GM21367 (cell line): ENCODE measurements around the gene PRLH.
A peak's percentile ranks its signal among the peaks of the same experiment; 100 is the strongest.

ENCODE experiments used
- ATAC-seq: cut with Tn5 transposase; IDR thresholded peaks from one replicate; pipeline ENCODE4 v1.9.1; 2021; ENCODE audit not compliant: unreplicated experiment

PRLH gene

DNA sequence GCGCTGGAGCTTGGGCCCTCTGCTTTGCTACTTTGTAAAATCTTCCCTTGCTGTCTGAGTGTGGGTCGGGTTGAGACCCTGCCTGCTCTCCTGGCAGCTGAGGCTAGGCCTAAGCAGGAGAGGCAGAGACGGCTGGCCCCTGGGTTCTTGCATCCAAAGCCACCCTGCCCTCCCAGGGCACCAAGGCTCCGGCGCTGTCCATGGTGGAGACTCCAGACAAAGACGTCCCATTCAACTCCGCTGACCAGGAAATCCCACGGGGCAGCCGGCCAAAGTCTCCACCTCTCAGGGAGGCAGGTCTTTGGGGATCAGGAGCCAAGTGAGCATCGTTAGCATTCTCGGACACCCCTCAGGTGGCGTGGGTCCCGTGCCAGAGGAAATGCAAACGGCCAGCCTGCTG is 2.6 kb upstream of the PRLH start:
- no peak for ATAC-seq

DNA sequence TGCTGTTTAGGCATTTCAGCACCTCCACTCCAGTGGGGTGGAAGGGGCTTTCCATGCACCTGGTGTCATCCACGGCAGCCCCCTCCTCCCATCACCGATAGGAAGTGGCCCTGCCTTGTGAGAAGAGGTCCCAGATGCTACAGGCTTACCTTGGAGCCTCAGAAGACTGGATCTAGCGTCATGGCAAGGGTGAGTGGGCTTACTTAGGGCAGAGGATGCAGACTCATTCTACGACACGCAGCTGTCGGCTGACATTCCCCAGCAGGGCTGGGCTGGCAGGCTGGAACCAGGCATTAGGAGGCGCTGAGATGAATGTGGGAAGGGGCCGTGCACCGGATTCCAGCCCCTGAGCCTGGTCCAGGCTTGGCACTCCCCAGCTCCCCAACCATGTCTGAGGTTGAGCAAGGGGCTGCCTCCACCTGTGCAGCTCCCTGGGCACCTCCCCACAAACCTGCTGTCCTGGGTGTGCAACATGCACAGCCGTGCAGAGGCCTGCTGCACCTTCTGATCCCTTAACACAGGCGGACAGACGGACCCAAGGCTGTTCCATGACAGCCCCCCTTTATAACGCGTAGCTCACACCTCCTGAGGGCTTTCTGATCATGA is 1.7 kb upstream of the PRLH start:
- ATAC-seq = no peak

DNA sequence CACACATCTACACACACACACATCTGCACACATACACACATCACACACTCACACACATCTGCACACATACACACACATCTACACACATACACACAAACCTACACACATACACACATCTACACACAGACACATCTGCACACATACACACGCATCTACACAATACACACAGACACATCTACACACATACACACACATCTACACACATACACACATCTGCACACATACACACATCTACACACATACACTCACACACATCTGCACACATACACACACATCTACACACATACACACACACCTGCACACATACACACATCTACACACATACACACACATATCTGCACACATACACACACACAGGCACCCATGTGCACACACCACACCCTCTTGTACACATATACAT is 400 bp upstream of the PRLH start:
- no peak for ATAC-seq

DNA sequence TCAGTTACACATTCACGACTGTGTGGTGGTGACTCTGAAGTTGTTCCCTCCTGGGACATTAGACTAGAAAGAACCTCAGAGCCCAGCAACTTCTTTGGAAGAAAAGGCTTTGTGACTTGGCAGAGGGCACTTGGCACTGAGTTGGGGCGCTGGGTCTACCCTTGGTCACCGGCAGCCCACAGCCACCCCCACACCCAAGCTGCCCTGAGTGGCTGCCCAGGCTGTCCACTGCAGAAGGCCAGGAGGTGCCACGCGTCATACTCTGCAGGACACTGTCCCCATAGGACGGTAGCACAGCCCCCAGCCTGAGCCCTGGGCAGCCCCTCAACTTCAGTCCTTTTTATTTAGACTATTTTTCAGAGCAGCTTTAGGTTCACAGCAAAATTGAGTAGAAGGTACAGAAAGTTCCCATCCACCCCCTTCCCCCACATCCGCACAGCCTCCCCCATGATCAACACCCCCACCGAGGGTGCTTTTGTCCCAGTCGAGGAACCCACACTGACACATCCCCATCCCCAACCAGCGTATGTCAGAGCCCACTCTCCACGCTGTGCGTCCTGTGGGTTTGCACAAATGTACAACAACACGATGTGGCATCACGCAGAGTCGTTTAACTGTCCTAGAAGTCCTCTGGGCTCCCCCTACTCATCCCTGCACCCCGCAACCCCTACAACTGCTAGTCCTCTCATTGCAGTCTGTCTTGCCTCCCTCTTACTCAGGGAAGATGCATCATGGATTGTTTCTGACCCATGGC is 1.1 kb downstream of the PRLH start:
- no peak for ATAC-seq

DNA sequence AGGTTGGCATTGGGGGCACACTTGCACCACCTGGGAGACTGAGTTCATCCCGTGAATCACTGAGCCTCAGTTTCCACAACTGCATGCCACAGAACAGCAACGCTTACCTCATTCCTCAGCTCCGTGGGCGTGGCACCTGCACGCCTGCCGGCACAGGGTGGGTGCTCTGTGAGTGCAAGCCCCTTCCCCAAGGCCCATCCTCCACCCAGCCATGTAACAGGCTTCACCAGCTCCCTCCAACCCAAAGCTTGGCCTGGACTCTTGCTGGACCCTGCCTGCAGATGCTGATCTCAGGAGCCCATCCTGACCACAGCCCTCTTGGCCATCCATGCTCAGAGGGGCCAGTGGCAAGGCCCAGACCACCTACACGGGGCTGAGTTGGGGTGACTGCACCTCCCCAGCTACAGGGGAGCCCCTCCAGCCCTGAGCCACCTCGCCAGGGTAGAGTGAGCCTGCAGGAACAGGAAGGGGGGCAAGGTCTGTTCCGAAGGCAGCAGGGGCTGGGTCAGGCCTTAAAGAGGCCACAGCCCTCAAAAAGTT is 1.8 kb downstream of the PRLH start:
- no peak for ATAC-seq

DNA sequence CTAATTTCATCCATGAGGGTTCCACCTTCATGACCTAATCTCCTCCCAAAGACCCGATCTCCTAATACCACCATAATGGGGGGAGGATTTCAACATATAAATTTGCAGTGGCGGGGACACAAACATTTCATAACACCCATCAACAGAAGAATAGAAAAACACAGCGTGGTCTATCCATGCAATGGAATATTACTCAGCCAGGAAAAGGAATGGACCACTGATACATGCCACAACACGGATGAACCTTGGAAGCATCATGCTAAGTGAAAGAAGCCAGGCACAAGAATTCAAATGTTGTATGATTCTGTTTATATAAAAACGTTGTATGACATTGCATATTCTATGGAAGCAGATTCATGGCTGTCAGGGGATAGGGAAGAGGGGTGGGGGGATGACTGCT is 2.7 kb downstream of the PRLH start:
- no peak for ATAC-seq

DNA sequence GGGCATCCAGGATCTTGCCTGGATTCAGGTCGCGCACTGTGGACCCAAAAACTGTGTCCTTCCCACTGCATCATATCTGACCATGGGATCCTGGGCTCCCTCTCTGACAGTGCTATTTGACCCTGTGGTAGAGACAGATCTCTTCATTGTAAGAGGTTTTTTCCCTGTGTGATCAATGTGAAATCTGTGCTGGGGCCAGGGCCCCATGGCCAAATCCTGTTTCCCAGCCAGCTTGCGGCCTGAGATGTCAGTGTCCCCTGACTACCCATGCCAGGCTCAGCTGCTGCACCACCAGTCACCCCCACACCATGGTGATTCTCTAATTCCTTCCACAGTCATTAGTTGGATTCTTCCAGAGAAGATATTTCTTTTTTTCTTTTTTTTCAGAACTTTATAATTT is 3.5 kb downstream of the PRLH start:
- no peak for ATAC-seq

DNA sequence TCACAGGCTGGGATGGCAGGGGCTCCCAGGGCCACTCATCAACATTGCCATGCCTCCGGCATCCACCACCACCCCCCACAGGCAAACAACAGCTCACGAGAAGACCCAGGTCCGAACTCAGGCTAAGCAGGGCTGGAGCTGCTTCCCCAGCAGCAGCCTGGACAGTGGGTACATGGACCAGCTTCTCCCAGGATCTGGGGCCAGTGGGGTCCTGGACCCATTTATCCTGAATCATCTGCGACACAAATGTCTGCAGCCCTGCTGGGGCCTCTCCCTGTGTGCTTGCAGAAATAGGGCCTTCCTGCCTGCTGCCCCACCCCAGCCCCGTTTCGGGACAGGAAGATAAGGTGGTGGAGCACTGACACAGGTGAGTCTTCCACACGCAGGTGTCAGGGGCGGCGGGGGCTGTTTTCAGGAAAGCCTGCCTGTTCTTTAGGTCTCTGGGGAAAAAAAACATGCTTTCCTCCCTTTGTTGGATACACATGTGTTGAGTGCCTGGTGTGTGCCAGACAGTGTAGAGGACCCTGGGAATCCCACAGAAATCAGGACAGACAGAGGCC is 4.5 kb downstream of the PRLH start:
- no peak for ATAC-seq

DNA sequence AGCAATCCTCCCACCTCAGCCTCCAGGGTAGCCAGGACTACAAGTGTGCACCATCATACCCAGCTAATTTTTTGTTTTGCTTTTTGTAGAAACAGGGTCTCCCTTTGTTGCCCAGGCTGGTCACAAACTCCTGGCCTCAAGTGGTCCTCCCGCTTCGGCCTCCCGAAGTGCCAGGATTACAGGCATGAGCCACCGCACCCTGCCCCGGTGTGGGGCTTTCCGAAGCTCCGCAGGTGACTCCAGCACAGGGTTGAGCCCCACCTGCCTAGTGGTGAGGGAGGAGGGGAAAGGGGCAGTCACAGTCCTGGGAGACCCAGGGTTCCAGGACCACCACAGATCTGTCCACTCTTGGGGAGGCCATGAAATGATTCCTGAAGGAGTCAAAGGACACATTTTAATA is 5.2 kb downstream of the PRLH start:
- no peak for ATAC-seq

DNA sequence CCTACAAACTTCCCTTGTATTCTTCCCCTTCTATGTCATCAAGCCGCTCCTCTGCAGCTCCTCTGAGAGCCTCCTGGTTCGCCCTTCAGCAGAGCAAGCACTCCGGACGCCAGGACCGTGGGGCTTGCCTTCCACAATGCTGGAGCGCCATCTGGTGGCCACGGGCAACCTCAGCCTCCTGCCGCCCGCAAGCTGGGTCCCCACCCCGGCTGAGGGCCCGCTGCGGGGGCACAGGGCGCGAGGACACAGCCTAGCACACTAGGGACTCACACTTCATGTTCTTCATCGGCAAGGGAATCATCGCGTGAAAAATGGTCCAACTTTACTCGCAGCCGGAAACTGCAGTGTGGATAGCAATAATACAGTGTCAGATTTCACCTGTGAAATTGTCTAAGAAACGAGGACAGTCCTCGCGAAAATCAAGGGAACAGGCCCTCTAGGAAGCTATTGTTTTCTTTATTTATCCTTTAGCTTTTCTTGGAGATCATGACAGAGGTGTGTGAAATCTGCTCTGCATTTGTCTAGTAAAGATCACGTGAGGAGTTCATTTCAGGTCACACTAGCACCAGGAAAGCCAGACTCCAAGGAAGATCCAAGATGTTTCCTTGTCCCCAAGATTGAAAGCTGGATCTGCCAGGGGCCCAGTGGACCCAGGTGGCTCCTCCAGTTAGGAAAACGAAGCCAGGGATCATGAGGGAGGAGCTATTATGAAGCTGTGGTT is 5.8 kb downstream of the PRLH start:
- ATAC-seq = peak; percentile 88

DNA sequence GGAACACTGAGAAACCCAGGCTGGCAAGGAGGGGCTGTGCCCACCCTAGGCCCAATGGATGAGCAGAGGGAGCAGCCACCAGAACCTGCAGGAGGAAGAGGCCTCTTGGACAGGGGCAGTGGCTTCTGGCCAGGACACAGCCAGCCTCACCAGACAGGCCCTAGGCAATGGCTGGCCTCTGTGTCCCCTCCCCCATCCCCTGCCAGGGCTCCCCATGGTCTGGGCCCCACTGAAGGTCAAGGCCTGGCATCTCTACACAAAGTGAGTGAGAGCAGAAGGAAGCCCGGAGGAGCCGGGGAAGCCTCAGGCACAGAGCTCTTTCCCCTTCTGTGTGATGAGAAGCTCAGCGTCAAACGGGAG is 6.3 kb downstream of the PRLH start:
- ATAC-seq = no peak

DNA sequence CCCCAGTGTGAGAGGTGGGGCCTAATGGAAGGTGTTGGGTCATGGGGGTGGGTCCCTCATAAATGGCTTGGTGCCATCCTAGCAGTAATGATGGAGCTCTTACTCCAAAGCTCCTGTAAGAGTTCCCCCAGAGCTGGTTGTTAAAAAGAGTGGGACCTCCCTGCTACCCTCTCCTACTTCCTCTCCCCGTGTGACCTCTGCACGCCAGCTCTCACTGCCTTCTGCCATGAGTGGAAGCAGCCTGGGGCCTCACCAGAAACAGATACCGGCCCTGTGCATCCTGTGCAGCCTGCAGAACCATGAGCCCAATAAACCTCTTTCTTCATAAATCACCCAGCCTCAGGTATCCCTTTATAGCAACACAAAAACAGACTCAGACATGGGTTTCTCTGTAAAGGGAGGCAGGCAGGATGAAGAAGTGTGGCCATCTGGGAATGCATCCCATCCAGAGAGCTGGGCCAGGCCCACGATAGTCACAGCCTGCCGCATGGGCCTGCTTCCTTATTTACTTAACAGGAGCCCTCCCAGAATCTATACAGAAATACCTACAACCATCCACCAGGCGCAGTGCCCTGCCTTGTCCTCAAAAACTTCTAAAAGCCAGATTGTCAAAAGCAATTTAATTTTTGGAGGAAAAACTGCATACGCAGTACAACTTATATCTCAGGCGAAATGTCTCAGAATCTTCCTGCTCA is 7.5 kb downstream of the PRLH start:
- ATAC-seq = no peak

DNA sequence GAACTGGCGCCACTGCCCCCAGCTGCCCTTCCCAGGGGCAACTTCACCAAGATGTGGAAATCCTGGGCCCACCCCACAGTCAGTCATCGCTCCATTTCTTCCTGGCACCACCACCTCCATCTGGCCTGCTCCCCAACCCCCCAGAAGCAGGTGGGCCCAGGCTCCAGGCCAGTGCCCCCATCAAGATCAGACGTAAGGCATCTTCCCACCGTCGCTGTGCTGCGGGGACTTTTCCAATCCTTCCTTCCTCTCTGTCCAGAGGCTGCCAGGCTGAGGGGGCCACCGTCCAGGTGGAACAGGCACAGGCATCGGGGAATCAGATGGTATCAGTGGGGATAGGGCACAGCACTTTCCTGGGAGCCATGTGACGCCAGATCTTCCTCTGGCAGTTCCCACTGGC is 8.1 kb downstream of the PRLH start:
- ATAC-seq = no peak

DNA sequence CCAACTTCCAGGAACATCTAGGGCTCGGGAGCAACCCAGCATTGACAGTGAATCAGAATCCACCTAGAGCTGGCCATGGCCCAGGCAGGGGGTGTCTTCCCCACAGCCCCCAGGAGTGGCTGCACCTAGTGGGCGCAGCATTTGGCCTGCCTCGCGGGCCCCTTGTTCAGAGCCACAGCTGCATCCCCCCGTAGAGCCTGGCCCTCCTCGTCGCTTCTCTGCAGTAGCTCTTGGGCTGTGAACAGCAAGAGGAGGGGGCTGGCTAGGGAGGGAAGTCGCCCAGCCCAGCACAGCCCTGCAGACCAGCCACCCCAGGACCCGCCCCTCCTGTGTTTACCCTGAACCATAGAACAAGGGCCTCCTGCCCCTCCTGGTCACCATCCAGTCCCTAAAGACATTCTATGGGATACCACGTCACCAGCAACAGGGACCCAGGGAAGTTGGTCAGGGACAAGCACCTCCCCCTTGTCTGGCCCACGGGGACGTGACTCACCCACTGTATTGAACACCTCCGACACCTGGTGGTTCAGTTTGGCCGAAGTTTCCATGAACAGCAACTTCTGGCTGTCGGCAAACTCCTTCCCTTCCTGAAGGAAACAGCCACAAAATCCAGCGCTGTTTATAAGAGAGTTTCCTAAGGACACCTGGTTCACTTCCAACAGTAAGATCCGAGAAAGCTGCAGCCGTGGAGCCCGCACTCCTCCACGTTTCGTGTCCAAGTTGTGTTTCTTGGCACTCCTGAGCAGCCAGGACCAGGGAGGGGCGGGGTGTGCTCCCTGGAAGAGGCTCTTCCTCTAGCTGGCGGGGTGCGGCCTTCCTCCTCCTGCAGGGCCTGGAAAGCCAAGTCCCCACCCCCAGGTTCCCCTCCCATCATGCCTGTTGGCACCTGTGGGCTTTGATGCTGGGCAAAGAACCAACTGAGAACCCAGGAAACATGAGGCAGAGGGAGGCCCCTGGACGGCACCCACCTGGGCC is 8.8 kb downstream of the PRLH start:
- ATAC-seq = no peak

DNA sequence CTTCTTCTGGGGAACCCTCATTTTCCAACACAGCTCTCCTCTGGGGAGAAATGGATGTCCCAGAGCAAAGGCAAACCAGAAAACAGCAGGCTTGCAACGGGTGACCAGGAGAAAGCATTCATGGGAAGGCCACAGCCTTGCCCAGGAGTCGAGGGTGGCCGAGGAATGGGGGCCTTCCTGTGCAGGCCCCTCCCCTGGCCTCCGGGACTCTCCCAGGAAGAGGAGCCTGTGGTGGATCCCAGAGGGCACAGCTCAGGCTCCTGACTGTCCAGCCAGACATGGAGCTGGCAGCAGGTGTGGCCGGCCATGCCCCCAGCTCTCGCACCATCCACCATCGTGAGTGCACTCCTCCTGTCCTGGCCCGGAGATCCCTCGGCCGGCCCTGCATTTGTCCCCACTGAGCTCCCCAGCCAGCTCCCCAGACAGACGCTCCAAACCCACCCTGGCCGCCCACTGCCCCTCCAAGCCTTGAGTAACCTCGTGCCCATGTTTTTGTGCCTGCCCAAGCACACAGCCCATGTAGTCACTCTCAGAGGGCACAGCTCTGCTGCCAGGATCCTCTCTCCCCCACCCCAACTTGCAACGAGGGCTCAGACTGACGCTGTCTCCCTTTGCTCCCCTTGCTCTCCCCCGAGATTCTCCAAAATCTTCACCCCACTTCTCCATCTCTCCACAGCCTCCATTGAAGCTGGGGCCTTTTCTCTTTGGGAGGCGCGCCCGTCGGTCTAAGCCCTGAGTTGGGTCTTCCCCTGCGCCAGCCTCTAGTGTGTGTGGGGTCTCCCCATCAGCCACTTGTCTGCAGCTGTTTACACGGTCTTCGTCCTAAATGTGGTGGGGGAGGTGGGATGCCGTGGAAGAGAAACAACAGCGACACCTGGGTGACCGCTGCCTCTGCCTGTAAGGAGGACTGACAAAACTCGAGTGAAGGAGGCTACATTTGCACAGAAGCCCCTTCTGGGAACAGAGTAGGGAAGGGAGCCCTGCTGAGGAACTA is 9.8 kb downstream of the PRLH start:
- no peak for ATAC-seq

DNA sequence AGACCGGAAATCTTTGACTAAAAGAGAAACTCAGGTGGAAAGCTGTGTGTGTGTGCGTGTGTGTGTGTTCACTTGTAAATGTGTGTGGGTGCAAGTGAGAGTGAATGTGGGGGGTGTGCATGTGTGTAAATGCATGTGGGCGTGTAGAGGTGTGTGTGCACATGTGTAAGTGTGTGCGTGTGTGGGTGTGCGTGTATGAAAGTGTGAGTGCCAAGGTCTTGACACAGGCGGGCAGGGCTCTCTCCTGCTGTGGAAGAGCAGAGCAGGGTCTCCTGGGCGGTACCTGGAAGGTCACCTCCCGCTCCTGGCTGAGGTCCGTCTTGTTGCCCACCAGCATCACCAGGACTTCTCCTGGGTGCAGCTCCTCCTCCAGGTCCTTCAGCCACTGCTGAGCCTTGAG is 10.6 kb downstream of the PRLH start:
- no peak for ATAC-seq

DNA sequence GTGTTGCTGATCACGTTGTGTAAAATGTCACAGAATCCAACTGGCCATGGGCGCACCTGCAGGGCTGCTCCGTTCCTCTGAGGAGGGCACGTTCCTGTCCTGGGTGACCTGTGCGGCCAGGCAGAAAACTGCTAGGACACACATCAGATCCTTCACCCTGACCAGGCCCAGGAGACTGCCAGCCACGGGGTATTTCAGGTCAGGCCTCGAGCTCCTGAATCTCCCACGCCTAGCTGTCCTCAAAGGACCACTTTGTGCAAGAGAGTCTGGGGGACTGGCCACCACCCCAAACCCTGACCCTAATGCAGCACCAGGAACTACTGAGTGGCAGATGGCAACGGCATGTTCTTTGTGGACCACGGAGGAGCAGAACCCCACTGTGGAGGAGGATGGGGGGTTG is 11.1 kb downstream of the PRLH start:
- ATAC-seq = no peak

DNA sequence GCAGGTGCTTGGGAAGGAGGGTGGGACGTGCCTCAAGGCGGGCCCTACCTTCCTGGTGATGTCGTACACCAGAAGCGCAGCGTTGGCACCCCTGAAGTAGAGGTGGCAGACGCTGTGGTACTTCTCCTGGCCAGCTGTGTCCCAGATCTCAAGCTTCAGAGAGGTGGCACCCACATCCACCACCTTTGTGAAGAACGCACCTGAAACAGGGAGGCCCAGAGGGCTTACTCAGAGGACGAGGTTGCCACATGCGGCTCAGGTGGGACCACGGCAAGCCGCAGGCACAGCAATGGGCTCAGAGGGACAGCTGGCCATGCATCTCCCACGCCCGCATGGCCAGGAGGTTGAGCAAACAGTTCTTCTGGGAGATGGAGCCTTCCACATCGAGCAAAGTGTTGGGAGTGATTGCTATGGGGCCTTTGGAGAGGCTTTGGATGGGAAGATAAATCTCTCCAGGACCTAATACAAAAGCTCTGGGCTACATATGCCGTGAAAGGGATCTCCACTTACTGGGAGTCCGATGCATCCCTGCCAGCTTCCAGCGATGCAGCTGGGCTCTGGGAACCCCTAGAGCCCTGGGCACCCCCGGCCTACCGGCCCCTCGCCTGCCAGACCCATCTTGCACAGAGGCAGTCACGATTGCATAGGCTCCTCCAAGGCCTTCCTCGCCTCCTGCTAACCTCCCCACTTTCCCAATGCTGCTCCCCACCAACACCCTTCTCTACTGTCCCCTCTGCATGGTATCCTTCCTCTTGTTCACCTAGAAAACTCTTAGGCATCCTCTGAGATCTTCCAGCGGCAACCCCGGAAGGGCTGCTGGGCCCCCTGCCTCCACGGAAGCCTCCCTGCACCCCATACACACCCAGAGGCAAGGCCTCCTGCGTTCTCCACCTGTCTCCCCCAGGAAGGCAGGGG is 11.8 kb downstream of the PRLH start:
- ATAC-seq = no peak
